ENCODE data around the gene NSD2. TPM values are rescaled to one million over a fixed set of nuclear protein-coding genes. Genes with fewer than 3 reads are reported as not detected.

NSD2 gene
- total and polyA plus RNA-seq, 9 of the 15 experiments (the other 6 are each of a cell fraction or from before 2014, with no cell fraction given): 6.4 to 126 (median 58.8) TPM

- TF ChIP-seq ZSCAN32 (CRISPR knock-in tag; IDR thresholded peaks at IDR 0.05): no peak
- TF ChIP-seq ARNT (IDR thresholded peaks at IDR 0.05): no peak
- TF ChIP-seq PREB (CRISPR knock-in tag; IDR thresholded peaks at IDR 0.05): no peak
- TF ChIP-seq RB1 (IDR thresholded peaks at IDR 0.05; ENCODE audit: low read depth): no peak
- no peak for TF ChIP-seq POLR3A (IDR thresholded peaks at IDR 0.05; ENCODE audit: borderline replicate concordance, extremely low read depth, insufficient read depth, insufficient read length)
- no peak for TF ChIP-seq ZNF780A (CRISPR knock-in tag; IDR thresholded peaks at IDR 0.05)
- no peak for TF ChIP-seq SMARCE1 (IDR thresholded peaks at IDR 0.05)
- TF ChIP-seq NEUROD1 (IDR thresholded peaks at IDR 0.05; ENCODE audit: borderline replicate concordance, low read depth, low read length, partially characterized antibody): no peak
- TF ChIP-seq HINFP (tag; conservative IDR thresholded peaks at IDR 0.05; ENCODE audit: low read depth): no peak
- TF ChIP-seq ZC3H4 (CRISPR knock-in tag; IDR thresholded peaks at IDR 0.05; ENCODE audit: borderline replicate concordance): no peak
- no peak for TF ChIP-seq SNRNP70 (optimal IDR thresholded peaks at IDR 0.05; ENCODE audit: low read depth, low read length)
- no peak for TF ChIP-seq PML (IDR thresholded peaks at IDR 0.05; ENCODE audit: low read length)
- TF ChIP-seq REST (IDR thresholded peaks at IDR 0.05; ENCODE audit: borderline replicate concordance): no peak
- TF ChIP-seq REST (CRISPR knock-in tag; IDR thresholded peaks at IDR 0.05; ENCODE audit: low read depth): no peak
- no peak for TF ChIP-seq ZFP91 (CRISPR knock-in tag; IDR thresholded peaks at IDR 0.05)
- no peak for TF ChIP-seq TBP (optimal IDR thresholded peaks at IDR 0.05; ENCODE audit: low read depth, low read length)
- TF ChIP-seq ZFP30 (CRISPR knock-in tag; IDR thresholded peaks at IDR 0.05; ENCODE audit: borderline replicate concordance): no peak
- TF ChIP-seq TRIM28 (IDR thresholded peaks at IDR 0.05): peak; percentile 63
- TF ChIP-seq ZNF444 (CRISPR knock-in tag; IDR thresholded peaks at IDR 0.05): no peak
Measured at GRCh38 chr4:1883583-1883982, 12.4 kb downstream of the NSD2 start (continued).

Data from K562 (cell line).